LNCAP (cell line): ENCODE results near the gene KNDC1.

Experiments used
- TF ChIP-seq, protein P1 (sequence below): fragments of 450-650 bp; IDR thresholded peaks from 2 replicates; pipeline ENCODE4 v1.5.1; 2017; ENCODE audit warnings: mild to moderate bottlenecking

Gene KNDC1

GRCh38 chr10:133129071-133129858 lies 30.8 kb upstream of the KNDC1 start:
- TF ChIP-seq, protein P1, sequence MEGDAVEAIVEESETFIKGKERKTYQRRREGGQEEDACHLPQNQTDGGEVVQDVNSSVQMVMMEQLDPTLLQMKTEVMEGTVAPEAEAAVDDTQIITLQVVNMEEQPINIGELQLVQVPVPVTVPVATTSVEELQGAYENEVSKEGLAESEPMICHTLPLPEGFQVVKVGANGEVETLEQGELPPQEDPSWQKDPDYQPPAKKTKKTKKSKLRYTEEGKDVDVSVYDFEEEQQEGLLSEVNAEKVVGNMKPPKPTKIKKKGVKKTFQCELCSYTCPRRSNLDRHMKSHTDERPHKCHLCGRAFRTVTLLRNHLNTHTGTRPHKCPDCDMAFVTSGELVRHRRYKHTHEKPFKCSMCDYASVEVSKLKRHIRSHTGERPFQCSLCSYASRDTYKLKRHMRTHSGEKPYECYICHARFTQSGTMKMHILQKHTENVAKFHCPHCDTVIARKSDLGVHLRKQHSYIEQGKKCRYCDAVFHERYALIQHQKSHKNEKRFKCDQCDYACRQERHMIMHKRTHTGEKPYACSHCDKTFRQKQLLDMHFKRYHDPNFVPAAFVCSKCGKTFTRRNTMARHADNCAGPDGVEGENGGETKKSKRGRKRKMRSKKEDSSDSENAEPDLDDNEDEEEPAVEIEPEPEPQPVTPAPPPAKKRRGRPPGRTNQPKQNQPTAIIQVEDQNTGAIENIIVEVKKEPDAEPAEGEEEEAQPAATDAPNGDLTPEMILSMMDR, result no peak

DNA sequence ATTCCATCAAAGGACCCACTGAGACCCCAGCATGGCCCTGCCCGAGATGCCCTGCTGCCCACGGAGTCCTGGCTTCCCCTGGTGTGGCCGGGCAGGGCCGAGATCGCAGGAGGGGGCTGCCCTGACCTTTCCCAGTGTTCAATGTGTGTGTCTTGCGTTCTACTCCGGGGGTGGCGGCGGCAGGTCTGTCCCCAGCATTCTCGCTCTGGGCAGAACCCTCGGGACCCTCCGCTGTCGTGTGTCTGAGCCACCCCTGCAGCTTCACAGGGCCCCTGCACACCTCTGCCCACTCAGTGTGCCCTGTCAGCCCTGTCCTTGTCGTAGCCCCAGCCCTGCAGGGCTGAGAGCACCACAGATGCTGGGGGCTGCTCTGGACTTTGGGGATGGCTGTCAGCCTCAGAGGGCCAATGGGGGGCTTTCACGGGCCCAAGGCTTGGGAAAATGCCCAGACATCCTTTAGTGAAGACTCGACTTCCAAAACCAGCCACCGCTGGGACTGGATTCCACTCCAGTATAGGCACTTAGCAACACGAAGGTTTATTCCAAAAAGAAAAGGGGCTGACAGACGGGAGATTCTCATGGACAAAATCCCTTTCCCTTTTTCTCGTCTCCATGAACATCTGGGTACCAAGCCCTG lies 30.0 kb upstream of the KNDC1 start:
- TF ChIP-seq, protein P1, result no peak

- TF ChIP-seq, protein P1, result no peak
These were observed 29.4 kb upstream of the KNDC1 start for GRCh38 chr10:133130602-133131001.

DNA sequence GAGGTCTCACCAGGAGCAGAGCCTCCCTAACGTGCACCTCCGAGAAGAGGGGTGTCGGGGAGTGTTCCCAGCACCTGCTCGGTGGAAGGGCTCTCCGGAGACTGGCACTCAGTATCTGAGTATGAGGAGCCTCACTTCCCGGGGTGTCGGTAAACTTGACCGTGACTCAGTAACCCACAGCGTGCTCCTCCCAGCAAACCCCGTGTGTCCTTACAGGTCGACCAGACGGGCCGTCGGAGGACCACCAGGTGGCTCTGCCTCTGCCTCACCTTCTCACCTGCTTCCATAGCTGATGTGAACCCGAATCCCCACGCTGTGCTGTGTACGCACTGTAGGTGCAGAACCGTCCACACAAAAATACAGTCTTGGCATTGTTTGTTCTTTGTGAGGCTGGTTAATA lies 29.0 kb upstream of the KNDC1 start:
- TF ChIP-seq, protein P1, result no peak

DNA sequence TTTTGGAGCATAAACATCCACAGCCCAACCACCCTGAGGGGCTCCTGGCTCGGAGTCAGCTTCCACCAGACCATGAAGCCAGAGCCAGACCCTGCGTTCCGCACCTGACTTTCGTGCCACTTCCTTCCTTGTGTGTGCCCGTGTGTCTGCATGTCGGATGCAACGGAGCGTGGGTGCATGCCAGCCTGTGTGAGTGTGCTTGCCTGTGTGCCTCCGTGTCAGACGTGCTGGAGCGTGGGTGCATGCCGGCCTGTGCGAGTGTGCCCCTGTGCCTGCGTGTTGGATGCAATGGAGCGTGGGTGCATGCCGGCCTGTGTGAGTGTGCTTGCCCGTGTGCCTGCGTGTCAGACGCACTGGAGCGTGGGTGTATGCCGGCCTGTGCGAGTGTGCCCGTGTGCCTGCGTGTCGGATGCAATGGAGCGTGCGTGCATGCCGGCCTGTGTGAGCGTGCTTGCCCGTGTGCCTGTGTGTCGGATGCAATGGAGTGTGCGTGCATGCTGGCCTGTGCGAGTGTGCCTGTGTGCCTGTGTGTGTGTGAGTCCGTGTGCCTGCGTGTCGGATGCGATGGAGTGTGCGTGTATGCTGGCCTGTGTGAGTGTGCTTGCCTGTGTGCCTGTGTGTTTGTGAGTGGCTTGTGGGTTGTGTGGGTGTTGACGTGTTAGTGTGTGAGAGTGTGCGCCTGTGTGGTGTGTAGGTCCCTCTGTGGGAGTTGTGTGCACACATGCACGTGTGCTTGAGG lies 28.1 kb upstream of the KNDC1 start:
- TF ChIP-seq, protein P1, result no peak

DNA sequence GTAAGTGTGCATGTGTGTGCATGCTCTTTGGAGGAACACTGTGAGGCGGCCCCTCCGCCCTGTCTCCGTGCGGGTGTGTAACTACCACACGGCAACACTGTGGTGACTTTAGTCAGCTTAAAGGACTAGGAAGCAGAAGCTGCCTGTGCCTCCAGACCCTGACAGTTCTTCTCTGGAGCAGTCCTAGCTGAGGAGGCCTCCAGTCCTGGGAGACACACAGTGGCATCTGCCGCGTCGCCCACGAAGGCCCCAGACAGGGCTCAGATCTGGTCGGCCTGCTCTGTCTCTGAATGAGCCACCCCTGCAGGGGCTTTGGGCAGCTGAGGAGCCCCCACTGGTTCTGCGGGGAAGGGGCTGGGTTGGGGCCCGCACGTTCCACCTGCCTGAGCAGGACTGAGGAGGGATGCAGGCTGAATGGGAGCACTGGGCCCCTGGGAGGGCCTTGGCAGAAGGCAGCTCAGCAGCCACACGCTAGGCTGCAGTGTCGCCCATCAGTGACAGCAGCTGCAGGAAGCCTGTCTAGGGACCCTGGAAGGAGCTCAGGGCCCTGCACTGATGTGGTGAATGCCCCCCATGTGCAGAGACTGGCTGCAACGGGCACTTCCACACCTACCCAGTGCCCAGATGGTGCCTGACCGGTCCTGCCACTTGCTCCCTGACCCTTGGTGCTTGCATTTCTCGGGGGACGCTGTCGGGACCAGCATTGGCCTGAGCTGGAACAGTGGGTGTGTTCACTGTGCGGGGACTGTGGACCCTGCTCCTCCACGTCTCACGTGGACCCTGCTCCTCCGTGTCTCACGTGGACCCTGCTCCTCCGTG lies 27.3 kb upstream of the KNDC1 start:
- TF ChIP-seq, protein P1, result no peak
